Keratinocyte (primary cell): ENCODE data around the gene HMG20A.

Source experiments
- CTCF ChIP-seq, 3 experiments: IDR thresholded peaks in 1 of 3; conservative IDR thresholded peaks in 1 of 3; optimal IDR thresholded peaks in 1 of 3; 2 replicates in 2 of 3; 3 replicates in 1 of 3; pipeline versions ENCODE3 to v1.5.1; 2011; ENCODE audit warnings: low read length in 3 of 3, mild to moderate bottlenecking in 3 of 3, moderate library complexity in 2 of 3, control low read depth in 1 of 3, inconsistent platforms in 1 of 3; ENCODE audit not compliant: insufficient read depth in 2 of 3; ENCODE audit errors: extremely low read depth in 1 of 3
- EZH2 ChIP-seq: IDR thresholded peaks from one replicate; pipeline ENCODE4 v1.6.1; 2012; ENCODE audit warnings: inconsistent platforms, mild to moderate bottlenecking, low read length, moderate library complexity

- TF ChIP-seq CTCF (optimal IDR thresholded peaks at IDR 0.05 in 1 of 3, IDR thresholded peaks at IDR 0.05 in 1 of 3, conservative IDR thresholded peaks at IDR 0.05 in 1 of 3; ENCODE audit: extremely low read depth in 1 of 3, insufficient read depth in 2 of 3, low read length in 3 of 3) (no peak), EZH2 (no peak)
These were observed 96.9 kb downstream of the HMG20A start for GRCh38 chr15:77517579-77517978.
